HCT116 (cell line): ENCODE results near the gene FHOD1. TPM values are rescaled to one million over a fixed set of nuclear protein-coding genes. Genes with fewer than 3 reads are reported as not detected.

Source experiments
- ATAC-seq: fragments of 200-7000 bp; cut with Tn5 transposase; 2 replicates; pipeline ENCODE4 v1.9.1; 2020; ENCODE audit warnings: mild to moderate bottlenecking, moderate library complexity
- BruUV-seq: library from RNA; stranded (reverse); fragments of 400-500 nt; replicated peaks from 2 replicates; lab custom pipeline; 2021; lab: Mats Ljungman, UMichigan
- CTCF ChIA-PET: fragments of 300-600 bp; sonication (Branson Sonifier 250); formaldehyde crosslinking; loops from one replicate; lab custom pipeline; 2021; ENCODE audit warnings: antibody characterized with exemption; lab: Charles Lee
- POLR2A ChIA-PET: fragments of 300-600, 350-600 bp; sonication (Branson Sonifier 250); formaldehyde crosslinking; loops from one replicate; lab custom pipeline; 2021; ENCODE audit warnings: antibody characterized with exemption; lab: Charles Lee
- RAD21 ChIA-PET, 2 experiments: fragments of 300-600 bp; sonication (Branson Sonifier 250); formaldehyde crosslinking; loops; one replicate each; lab custom pipeline; 2023; ENCODE audit warnings: low total read pairs in 2 of 2; ENCODE audit not compliant: uncharacterized antibody in 2 of 2, unreplicated experiment in 2 of 2, low non-redundant PET in 1 of 2; lab: Charles Lee
- DNase-seq: peaks from one replicate; pipeline ENCODE4 v3.0.0-alpha.2; 2010; ENCODE audit warnings: low read depth, low spot score
- H2AFZ ChIP-seq: fragments of 200-600 bp; shearing (Covaris generic), sonication (generic); 2 replicates; pipeline ENCODE4 v1.6.1; 2017; ENCODE audit warnings: low read depth, mixed run types, mixed read lengths, antibody characterized with exemption, low read length; ENCODE audit not compliant: poor library complexity, severe bottlenecking
- H3K27ac ChIP-seq: 2 replicates; pipeline ENCODE4 v1.5.1; 2012; ENCODE audit warnings: low read depth, low read length
- H3K27me3 ChIP-seq: fragments of 200-600 bp; sonication (generic); 2 replicates; pipeline ENCODE4 v1.6.1; 2016; ENCODE audit warnings: mixed run types, low read length, mixed read lengths; ENCODE audit not compliant: insufficient read depth
- H3K36me3 ChIP-seq, 2 experiments: fragments of 200-500 bp in 1 of 2; fragments of 200-600 bp in 1 of 2; sonication (Bioruptor generic) in 1 of 2; sonication (generic) in 1 of 2; 2 replicates each; pipeline versions ENCODE4 v1.5.1 to v1.6.1; 2014 to 2016; ENCODE audit warnings: low read length in 2 of 2, inconsistent platforms in 1 of 2, mixed read lengths in 1 of 2, mixed run types in 1 of 2; ENCODE audit not compliant: insufficient read depth in 2 of 2, control insufficient read depth in 1 of 2
- H3K4me1 ChIP-seq, 2 experiments: fragments of 200-600 bp in 1 of 2; sonication (generic) in 1 of 2; 2 replicates each; pipeline versions ENCODE4 v1.5.1 to v1.6.1; 2012 to 2017; ENCODE audit warnings: low read length in 2 of 2, inconsistent platforms in 1 of 2, mild to moderate bottlenecking in 1 of 2, mixed read lengths in 1 of 2, mixed run types in 1 of 2, moderate library complexity in 1 of 2; ENCODE audit not compliant: insufficient read depth in 2 of 2, control insufficient read depth in 1 of 2
- H3K4me2 ChIP-seq: fragments of 200-600 bp; sonication (generic); 2 replicates; pipeline ENCODE4 v1.6.1; 2017; ENCODE audit warnings: mixed run types, low read length, mixed read lengths
- H3K4me3 ChIP-seq, 2 experiments: fragments of 200-600 bp in 1 of 2; sonication (generic) in 1 of 2; replicated peaks in 1 of 2; 2 replicates each; pipeline ENCODE4 v1.5.1; 2011 to 2016; ENCODE audit warnings: low read length in 2 of 2, control low read depth in 1 of 2, low read depth in 1 of 2, mild to moderate bottlenecking in 1 of 2, mixed read lengths in 1 of 2, mixed run types in 1 of 2
- H3K79me2 ChIP-seq: fragments of 200-600 bp; sonication (generic); 2 replicates; pipeline ENCODE4 v1.6.1; 2017; ENCODE audit warnings: mild to moderate bottlenecking, mixed run types, low read length, moderate library complexity, mixed read lengths; ENCODE audit not compliant: insufficient read depth
- H3K9ac ChIP-seq: fragments of 200-600 bp; sonication (generic); 2 replicates; pipeline ENCODE4 v1.6.1; 2016; ENCODE audit warnings: low read length, mixed read lengths
- H3K9me2 ChIP-seq: fragments of 200-600 bp; sonication (generic), shearing (Covaris generic); 2 replicates; pipeline ENCODE4 v1.6.1; 2017; ENCODE audit warnings: mixed run types, mild to moderate bottlenecking, moderate library complexity; ENCODE audit not compliant: insufficient read depth
- H3K9me3 ChIP-seq, 2 experiments: fragments of 200-500 bp in 1 of 2; fragments of 200-600 bp in 1 of 2; sonication (Bioruptor generic) in 1 of 2; sonication (generic) in 1 of 2; 2 replicates each; pipeline ENCODE4 v1.6.1; 2014 to 2017; ENCODE audit warnings: low read length in 2 of 2, mixed read lengths in 2 of 2, inconsistent platforms in 1 of 2, low read depth in 1 of 2, mild to moderate bottlenecking in 1 of 2, mixed run types in 1 of 2, moderate library complexity in 1 of 2; ENCODE audit not compliant: control insufficient read depth in 1 of 2, insufficient read depth in 1 of 2
- H4K20me1 ChIP-seq: fragments of 200-600 bp; sonication (generic), shearing (Covaris generic); 2 replicates; pipeline ENCODE4 v1.6.1; 2017; ENCODE audit warnings: mixed run types, mild to moderate bottlenecking, moderate library complexity; ENCODE audit not compliant: insufficient read depth
- ATF3 ChIP-seq: IDR thresholded peaks from 2 replicates; pipeline ENCODE4 v1.6.1; 2012
- CEBPB ChIP-seq: IDR thresholded peaks from 2 replicates; pipeline ENCODE4 v1.6.1; 2012; ENCODE audit warnings: low read depth
- CTCF ChIP-seq, 3 experiments: fragments of 200-600 bp in 1 of 3; sonication (generic) in 1 of 3; IDR thresholded peaks in 2 of 3; conservative IDR thresholded peaks in 1 of 3; 2 replicates each; pipeline ENCODE4 v1.5.1; 2012 to 2017; ENCODE audit warnings: low read depth in 2 of 3, low read length in 2 of 3, antibody characterized with exemption in 1 of 3, borderline replicate concordance in 1 of 3, control low read depth in 1 of 3, mild to moderate bottlenecking in 1 of 3, mixed read lengths in 1 of 3, mixed run types in 1 of 3, moderate library complexity in 1 of 3; ENCODE audit not compliant: insufficient read depth in 1 of 3
- EZH2phosphoT487 ChIP-seq: fragments of 200-600 bp; IDR thresholded peaks from 2 replicates; pipeline ENCODE4 v1.6.1; 2018; ENCODE audit warnings: antibody characterized with exemption, borderline replicate concordance
- FOSL1 ChIP-seq: IDR thresholded peaks from 2 replicates; pipeline ENCODE4 v1.6.1; 2012; ENCODE audit warnings: low read depth
- POLR2A ChIP-seq: IDR thresholded peaks from 2 replicates; pipeline ENCODE4 v1.7.0; 2011; ENCODE audit warnings: borderline replicate concordance; ENCODE audit not compliant: insufficient read depth, insufficient read length; ENCODE audit errors: extremely low read depth
- SP1 ChIP-seq: IDR thresholded peaks from 2 replicates; pipeline ENCODE4 v1.6.1; 2012; ENCODE audit warnings: low read depth
- SRF ChIP-seq: IDR thresholded peaks from 2 replicates; pipeline ENCODE4 v1.6.1; 2012; ENCODE audit warnings: low read depth
- ZNF274 ChIP-seq: fragments of 200-500 bp; sonication (Bioruptor generic); IDR thresholded peaks from 2 replicates; pipeline ENCODE4 v1.6.1; 2014; ENCODE audit warnings: mild to moderate bottlenecking, low read depth, low read length, inconsistent platforms
- intact Hi-C: fragments of 100-400 bp; cut with micrococcal nuclease; formaldehyde crosslinking; loops from 2 replicates; pipeline ENCODE4 v1.10.0; 2022
- total RNA-seq: library from RNA; stranded (reverse); gene quantifications from one replicate; pipeline ENCODE4 v1.2.1, GENCODE V29; 2021; ENCODE audit not compliant: unreplicated experiment

FHOD1 gene
- total RNA-seq, 1 experiment from 2014 or later: 69.2 TPM

GRCh38 chr16:67296420-67296819, 49.1 kb upstream of the FHOD1 start:
- ChIA-PET CTCF (no interaction called here), RAD21 (no interaction called here)

GRCh38 chr16:67294938-67295361, 47.7 kb upstream of the FHOD1 start:
- no peak for ATAC-seq
- Histone ChIP-seq H3K27ac (no peak overlapping the region), H3K4me3 (no peak overlapping the region), H3K9me2 (no peaks in the 10 kb centered on the region), H3K4me1 (peaks cover 7 to 17% of the 10 kb centered on the region in 2 experiments), H3K4me2 (no peak overlapping the region), H3K79me2 (no peaks in the 10 kb centered on the region), H4K20me1 (no peaks in the 10 kb centered on the region), H2AFZ (no peak overlapping the region), H3K27me3 (no peaks in the 10 kb centered on the region), H3K9ac (no peak overlapping the region), H3K9me3 (no peaks in the 10 kb centered on the region), H3K36me3 (no peaks in the 10 kb centered on the region)
- intact Hi-C loops: no loop called here
- ChIA-PET RAD21 (no interaction called here), POLR2A (no interaction called here), CTCF (no interaction called here)
- DNase-seq: no peak
- no TSS peak for BruUV-seq
- TF ChIP-seq SP1 (no peak), ZNF274 (no peak), CEBPB (no peak), SRF (no peak), FOSL1 (no peak), ATF3 (no peak), CTCF (IDR thresholded peaks at IDR 0.05 in 2 of 3, conservative IDR thresholded peaks at IDR 0.05 in 1 of 3; ENCODE audit: borderline replicate concordance in 1 of 3, insufficient read depth in 1 of 3, low read depth in 2 of 3, low read length in 2 of 3) (no peak)
- TF ChIP-seq, all 23 proteins: peak for 0

More at GRCh38 chr16:67296420-67296819, 49.1 kb upstream of the FHOD1 start:
- TF ChIP-seq POLR2A (no peak), EZH2phosphoT487 (no peak)
- DNase-seq (no peak), ATAC-seq (peak; percentile 60; the same call in 1 of the 2 replicates)
- Histone ChIP-seq H3K79me2 (no peaks in the 10 kb centered on the region), H3K9me3 (no peaks in the 10 kb centered on the region), H3K4me1 (peaks cover 7 to 8% of the 10 kb centered on the region in 2 experiments), H2AFZ (no peak overlapping the region), H3K9me2 (no peaks in the 10 kb centered on the region), H3K27me3 (no peaks in the 10 kb centered on the region), H3K4me2 (peak overlapping the region; percentile 16; the same call in 1 of the 2 replicates), H3K36me3 (no peaks in the 10 kb centered on the region), H3K4me3 (no peak overlapping the region), H4K20me1 (no peaks in the 10 kb centered on the region), H3K9ac (no peak overlapping the region), H3K27ac (no peak overlapping the region)
- intact Hi-C loops: no loop called here
- POLR2A ChIA-PET: interaction anchor here (1.8 kb wide), 1 partner anchor 50 kb away, joined by 4 read pairs; no protein-coding TSS in a partner anchor
- BruUV-seq: no TSS peak
